H1 (cell line): ENCODE data around the gene MMP20. TPM values are rescaled to one million over a fixed set of nuclear protein-coding genes. Genes with fewer than 3 reads are reported as not detected.

Experiments
- MAFK ChIP-seq: IDR thresholded peaks from 2 replicates; pipeline ENCODE4 v1.6.1; 2012; ENCODE audit warnings: low read depth, mild to moderate bottlenecking, improper control_type of control experiment, low read length
- RAD21 ChIP-seq, 2 experiments: IDR thresholded peaks in 1 of 2; conservative IDR thresholded peaks in 1 of 2; 2 replicates each; pipeline ENCODE4 v1.6.1; 2011; ENCODE audit warnings: low read depth in 2 of 2, low read length in 2 of 2, improper control_type of control experiment in 1 of 2, inconsistent platforms in 1 of 2, mild to moderate bottlenecking in 1 of 2, moderate library complexity in 1 of 2
- polyA plus RNA-seq, 7 experiments: library from polyadenylated mRNA; depleted of rRNA in 3 of 7; stranded (reverse) in 5 of 7; unstranded in 2 of 7; fragments of >200 nt in 5 of 7; fragments of 200-250 nt in 2 of 7; gene quantifications; 1 replicate in 5 of 7; 2 replicates in 1 of 7; 4 replicates in 1 of 7; pipeline versions ENCODE4 v1.2.1 to v1.2.3, GENCODE V29; 2011 to 2013; ENCODE audit warnings: missing spikeins in 2 of 7, mixed read lengths in 2 of 7
- total RNA-seq: library from RNA; stranded (reverse); fragmentation: NEBNext Ultra II Directional; extraction: Animal tissue kit (Norgen Biotek cat#: 25700); gene quantifications from 2 replicates; pipeline ENCODE4 v1.2.1, GENCODE V29; 2021
- TF ChIP-seq, protein P1 (sequence below): fragments of 300-600 bp; sonication (generic); IDR thresholded peaks from 2 replicates; pipeline ENCODE4 v1.7.1; 2012; ENCODE audit warnings: low read length, moderate library complexity, mild to moderate bottlenecking, inconsistent platforms; ENCODE audit not compliant: insufficient replicate concordance

MMP20 gene
- total and polyA plus RNA-seq, 2 of the 8 experiments (the other 6 are each of a cell fraction or from before 2014, with no cell fraction given), result not detected

GRCh38 chr11:102592634-102593581, 32.2 kb downstream of the MMP20 start (continued):
- TF ChIP-seq RAD21 (IDR thresholded peaks at IDR 0.05 in 1 of 2, conservative IDR thresholded peaks at IDR 0.05 in 1 of 2; ENCODE audit: low read depth in 2 of 2, low read length in 2 of 2), result peak; percentile 33 to 44; a peak in 3 of 4 replicates
- TF ChIP-seq MAFK, result peak; percentile 33; the same call in 1 of the 2 replicates
- TF ChIP-seq, protein P1, sequence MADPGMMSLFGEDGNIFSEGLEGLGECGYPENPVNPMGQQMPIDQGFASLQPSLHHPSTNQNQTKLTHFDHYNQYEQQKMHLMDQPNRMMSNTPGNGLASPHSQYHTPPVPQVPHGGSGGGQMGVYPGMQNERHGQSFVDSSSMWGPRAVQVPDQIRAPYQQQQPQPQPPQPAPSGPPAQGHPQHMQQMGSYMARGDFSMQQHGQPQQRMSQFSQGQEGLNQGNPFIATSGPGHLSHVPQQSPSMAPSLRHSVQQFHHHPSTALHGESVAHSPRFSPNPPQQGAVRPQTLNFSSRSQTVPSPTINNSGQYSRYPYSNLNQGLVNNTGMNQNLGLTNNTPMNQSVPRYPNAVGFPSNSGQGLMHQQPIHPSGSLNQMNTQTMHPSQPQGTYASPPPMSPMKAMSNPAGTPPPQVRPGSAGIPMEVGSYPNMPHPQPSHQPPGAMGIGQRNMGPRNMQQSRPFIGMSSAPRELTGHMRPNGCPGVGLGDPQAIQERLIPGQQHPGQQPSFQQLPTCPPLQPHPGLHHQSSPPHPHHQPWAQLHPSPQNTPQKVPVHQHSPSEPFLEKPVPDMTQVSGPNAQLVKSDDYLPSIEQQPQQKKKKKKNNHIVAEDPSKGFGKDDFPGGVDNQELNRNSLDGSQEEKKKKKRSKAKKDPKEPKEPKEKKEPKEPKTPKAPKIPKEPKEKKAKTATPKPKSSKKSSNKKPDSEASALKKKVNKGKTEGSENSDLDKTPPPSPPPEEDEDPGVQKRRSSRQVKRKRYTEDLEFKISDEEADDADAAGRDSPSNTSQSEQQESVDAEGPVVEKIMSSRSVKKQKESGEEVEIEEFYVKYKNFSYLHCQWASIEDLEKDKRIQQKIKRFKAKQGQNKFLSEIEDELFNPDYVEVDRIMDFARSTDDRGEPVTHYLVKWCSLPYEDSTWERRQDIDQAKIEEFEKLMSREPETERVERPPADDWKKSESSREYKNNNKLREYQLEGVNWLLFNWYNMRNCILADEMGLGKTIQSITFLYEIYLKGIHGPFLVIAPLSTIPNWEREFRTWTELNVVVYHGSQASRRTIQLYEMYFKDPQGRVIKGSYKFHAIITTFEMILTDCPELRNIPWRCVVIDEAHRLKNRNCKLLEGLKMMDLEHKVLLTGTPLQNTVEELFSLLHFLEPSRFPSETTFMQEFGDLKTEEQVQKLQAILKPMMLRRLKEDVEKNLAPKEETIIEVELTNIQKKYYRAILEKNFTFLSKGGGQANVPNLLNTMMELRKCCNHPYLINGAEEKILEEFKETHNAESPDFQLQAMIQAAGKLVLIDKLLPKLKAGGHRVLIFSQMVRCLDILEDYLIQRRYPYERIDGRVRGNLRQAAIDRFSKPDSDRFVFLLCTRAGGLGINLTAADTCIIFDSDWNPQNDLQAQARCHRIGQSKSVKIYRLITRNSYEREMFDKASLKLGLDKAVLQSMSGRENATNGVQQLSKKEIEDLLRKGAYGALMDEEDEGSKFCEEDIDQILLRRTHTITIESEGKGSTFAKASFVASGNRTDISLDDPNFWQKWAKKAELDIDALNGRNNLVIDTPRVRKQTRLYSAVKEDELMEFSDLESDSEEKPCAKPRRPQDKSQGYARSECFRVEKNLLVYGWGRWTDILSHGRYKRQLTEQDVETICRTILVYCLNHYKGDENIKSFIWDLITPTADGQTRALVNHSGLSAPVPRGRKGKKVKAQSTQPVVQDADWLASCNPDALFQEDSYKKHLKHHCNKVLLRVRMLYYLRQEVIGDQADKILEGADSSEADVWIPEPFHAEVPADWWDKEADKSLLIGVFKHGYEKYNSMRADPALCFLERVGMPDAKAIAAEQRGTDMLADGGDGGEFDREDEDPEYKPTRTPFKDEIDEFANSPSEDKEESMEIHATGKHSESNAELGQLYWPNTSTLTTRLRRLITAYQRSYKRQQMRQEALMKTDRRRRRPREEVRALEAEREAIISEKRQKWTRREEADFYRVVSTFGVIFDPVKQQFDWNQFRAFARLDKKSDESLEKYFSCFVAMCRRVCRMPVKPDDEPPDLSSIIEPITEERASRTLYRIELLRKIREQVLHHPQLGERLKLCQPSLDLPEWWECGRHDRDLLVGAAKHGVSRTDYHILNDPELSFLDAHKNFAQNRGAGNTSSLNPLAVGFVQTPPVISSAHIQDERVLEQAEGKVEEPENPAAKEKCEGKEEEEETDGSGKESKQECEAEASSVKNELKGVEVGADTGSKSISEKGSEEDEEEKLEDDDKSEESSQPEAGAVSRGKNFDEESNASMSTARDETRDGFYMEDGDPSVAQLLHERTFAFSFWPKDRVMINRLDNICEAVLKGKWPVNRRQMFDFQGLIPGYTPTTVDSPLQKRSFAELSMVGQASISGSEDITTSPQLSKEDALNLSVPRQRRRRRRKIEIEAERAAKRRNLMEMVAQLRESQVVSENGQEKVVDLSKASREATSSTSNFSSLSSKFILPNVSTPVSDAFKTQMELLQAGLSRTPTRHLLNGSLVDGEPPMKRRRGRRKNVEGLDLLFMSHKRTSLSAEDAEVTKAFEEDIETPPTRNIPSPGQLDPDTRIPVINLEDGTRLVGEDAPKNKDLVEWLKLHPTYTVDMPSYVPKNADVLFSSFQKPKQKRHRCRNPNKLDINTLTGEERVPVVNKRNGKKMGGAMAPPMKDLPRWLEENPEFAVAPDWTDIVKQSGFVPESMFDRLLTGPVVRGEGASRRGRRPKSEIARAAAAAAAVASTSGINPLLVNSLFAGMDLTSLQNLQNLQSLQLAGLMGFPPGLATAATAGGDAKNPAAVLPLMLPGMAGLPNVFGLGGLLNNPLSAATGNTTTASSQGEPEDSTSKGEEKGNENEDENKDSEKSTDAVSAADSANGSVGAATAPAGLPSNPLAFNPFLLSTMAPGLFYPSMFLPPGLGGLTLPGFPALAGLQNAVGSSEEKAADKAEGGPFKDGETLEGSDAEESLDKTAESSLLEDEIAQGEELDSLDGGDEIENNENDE, result no peak
